GM18520 (cell line): ENCODE measurements around the gene HCN3.
A peak's percentile ranks its signal among the peaks of the same experiment; 100 is the strongest.

ENCODE experiments used
- ATAC-seq: cut with Tn5 transposase; IDR thresholded peaks from one replicate; pipeline ENCODE4 v1.9.1; 2021; ENCODE audit not compliant: unreplicated experiment

Gene HCN3

GRCh38 chr1:155308493-155309422 is 31.5 kb downstream of the HCN3 start, which contains the start of gene FDPS:
Gene FDPS (plus strand): TSS chr1:155308866. CDS start chr1:155309790, 924 bp downstream.
- ATAC-seq = peak; percentile 96

GRCh38 chr1:155309423-155310021 is 32.3 kb downstream of the HCN3 start:
- no peak for ATAC-seq

- ATAC-seq = no peak
Measured at GRCh38 chr1:155313261-155313660, 36.0 kb downstream of the HCN3 start.

- ATAC-seq = no peak
Measured at GRCh38 chr1:155316922-155317321, 39.7 kb downstream of the HCN3 start.

GRCh38 chr1:155318082-155318481 is 40.8 kb downstream of the HCN3 start:
- ATAC-seq = no peak

- ATAC-seq = no peak
Measured at GRCh38 chr1:155319536-155319935, 42.3 kb downstream of the HCN3 start.

GRCh38 chr1:155320252-155320651 is 43.0 kb downstream of the HCN3 start:
- ATAC-seq = no peak

GRCh38 chr1:155320661-155321617 is 43.7 kb downstream of the HCN3 start, which contains the start of gene RUSC1:
Gene RUSC1 (plus strand): TSS chr1:155320894. CDS start chr1:155321774, 880 bp downstream.
- no peak for ATAC-seq

GRCh38 chr1:155321639-155322503 is 44.6 kb downstream of the HCN3 start:
- no peak for ATAC-seq

GRCh38 chr1:155322571-155322952 is 45.3 kb downstream of the HCN3 start:
- ATAC-seq = no peak

GRCh38 chr1:155322953-155323728 is 45.9 kb downstream of the HCN3 start:
- no peak for ATAC-seq

- no peak for ATAC-seq
Measured at GRCh38 chr1:155323729-155324036, 46.4 kb downstream of the HCN3 start.

- peak; percentile 52 for ATAC-seq
Measured at GRCh38 chr1:155324037-155324716, 46.9 kb downstream of the HCN3 start.

- ATAC-seq = no peak
Measured at GRCh38 chr1:155324717-155325602, 47.7 kb downstream of the HCN3 start.

- ATAC-seq = no peak
Measured at GRCh38 chr1:155325603-155325893, 48.3 kb downstream of the HCN3 start.

- ATAC-seq = no peak
Measured at GRCh38 chr1:155326020-155326526, 48.8 kb downstream of the HCN3 start.

GRCh38 chr1:155326631-155327037 is 49.4 kb downstream of the HCN3 start:
- ATAC-seq = no peak

GRCh38 chr1:155327981-155328380 is 50.7 kb downstream of the HCN3 start:
- no peak for ATAC-seq
